Activated CD4-positive, alpha-beta T cell treated with anti-CD3 and anti-CD28 coated beads, Interleukin-10, Interleukin-2, amounts not matched to agents 100 ng/mL and 50 ng/mL, durations not matched to agents 16 hours and 8 hours (primary cell): ENCODE measurements around the gene PIM1.
"Not testable (repeated sequence)": the region's sequence is repeated elsewhere in the genome, so short reads cannot be mapped to it uniquely, and the experiment has no call there.

Experiments used
- DNase-seq: peaks from one replicate; pipeline ENCODE4 v3.0.0-alpha.2; 2020

The PIM1 gene

DNA sequence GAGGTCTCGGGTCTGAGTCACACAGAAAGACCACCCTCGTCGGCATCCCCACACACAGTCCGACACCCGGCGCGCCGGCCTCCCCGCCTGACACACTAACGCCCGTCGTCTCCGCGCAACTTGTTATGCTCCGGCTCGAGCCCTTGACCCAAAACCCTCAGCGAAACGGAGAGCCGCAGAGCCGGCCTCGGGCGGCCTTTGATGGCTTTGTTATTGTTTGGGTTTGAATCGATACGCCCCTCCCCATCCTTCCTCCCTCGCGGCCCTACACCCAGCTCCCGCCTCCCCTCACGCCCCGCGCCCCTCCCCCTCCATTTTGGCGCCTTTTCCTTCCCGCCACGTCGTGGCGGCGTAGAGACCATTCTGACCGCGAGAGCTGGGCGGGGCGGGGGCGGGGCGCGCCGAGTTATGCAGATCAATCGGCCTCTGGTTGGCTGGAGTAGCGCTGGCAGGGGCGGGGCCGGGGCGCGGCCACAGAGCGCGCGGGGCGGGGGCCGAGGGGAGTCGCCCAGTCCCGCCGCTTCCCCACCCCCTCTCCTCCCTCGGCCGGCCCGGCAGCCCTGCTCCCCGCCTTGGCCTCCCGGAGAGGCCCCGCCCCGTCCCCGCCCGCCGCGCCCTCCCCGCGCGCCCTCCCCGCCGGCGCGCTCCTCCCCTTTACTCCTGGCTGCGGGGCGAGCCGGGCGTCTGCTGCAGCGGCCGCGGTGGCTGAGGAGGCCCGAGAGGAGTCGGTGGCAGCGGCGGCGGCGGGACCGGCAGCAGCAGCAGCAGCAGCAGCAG, at the start of gene PIM1:
PIM1 (plus strand) TSS at position 657 of the 777 bp plus-strand sequence. CDS start 424 bp downstream, outside the sequence.
- peak; percentile 100 for DNase-seq

DNA sequence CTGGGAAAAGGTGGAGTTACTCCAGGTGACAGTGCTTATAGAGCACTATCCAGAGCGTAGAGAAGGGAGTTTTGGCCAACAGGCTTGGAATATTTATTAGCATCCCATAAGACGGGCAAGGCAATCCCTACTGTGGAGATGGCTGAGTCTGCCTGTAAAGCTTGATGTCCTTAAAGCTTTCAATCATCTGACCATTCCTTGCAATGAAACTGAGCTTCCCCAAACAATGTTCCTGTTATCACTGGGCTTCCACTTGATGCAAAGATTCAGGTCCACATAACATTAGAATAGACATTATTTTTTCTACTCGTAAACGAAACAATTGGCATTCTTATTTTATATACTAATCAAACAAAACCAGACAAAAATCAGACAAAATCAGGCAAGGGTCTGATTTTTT, 48.4 kb upstream of the PIM1 start:
- DNase-seq = no peak

DNA sequence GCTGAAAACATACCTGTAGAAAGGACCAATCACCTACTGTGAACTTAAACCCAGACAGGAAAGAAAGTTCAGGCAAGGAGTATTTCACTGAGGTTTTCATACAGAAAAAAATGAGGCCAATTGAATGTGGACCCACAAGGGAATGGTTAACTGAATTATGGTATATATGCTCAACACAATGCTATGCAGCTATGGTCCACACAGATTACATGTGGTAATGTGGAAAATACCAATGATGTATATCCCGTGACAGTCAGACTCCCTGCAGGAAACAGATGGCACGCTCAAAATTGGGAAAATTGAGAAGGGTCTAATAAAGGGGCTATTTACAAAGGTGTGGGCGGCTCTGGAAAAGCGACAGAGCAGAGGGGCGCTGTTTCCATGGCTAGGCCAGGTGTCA, 47.1 kb upstream of the PIM1 start:
- DNase-seq = no peak

DNA sequence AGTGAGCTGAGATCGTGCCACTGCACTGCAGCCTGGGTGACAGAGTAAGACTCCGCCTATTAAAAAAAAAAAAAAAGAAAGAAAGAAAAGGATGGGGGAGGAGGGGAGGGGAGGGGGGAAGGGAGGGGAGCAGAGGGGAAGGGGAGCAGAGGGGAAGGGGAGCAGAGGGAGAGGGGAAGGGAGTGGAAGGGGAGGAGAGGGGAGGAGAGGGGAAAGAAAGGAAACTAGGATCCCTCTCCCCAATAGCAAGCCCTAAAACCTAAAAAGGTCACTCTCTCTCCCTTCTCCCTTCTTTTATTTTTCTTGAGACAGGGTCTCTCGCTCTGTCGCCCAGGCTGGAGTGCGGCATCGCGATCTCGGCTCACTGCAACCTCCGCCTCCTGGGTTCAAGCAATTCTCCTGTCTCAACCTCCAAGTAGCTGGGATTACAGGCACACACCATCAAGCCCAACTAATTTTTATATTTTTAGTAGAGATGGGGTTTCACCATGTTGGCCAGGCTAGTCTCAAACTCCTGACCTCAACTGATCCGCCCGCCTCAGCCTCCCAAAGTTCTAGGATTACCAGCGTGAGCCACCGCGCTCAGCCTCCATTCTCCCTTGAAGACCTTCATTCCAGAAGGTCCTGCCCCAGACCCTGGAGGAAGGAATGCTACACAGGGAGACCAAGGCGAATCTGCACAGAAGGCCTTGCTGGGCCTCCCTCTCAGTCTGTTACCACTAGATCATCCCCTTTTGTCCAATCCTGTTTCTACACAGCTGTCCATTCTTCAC, 45.8 kb upstream of the PIM1 start:
- DNase-seq = no peak

GRCh38 chr6:37125774-37126492, 44.0 kb upstream of the PIM1 start:
- DNase-seq = no peak

DNA sequence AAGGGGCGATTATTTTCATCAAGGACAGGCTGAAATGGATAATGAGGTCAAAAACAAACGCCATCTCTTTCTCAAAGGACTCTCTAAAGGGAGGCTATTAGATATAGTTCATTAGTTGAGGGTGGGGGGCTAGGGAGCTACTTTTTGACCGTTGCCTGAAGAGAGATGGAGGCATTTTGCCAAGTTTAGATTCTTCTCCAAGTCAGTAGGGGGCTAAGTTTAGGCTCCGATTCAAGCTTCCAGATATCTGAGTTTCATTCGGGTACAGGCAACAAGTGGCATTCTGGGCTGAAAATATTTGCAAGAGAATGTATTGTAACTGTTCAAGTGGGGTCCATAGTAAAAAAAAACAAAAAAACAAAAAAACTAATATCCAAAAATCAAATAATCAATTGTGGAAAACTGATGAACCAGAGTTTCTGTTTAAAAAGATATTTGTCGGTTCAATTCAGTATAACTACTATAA, 43.4 kb upstream of the PIM1 start:
- no peak for DNase-seq

GRCh38 chr6:37126961-37127616, 42.9 kb upstream of the PIM1 start:
- no peak for DNase-seq

- DNase-seq = no peak
These were observed 41.7 kb upstream of the PIM1 start for GRCh38 chr6:37127961-37128862.

DNA sequence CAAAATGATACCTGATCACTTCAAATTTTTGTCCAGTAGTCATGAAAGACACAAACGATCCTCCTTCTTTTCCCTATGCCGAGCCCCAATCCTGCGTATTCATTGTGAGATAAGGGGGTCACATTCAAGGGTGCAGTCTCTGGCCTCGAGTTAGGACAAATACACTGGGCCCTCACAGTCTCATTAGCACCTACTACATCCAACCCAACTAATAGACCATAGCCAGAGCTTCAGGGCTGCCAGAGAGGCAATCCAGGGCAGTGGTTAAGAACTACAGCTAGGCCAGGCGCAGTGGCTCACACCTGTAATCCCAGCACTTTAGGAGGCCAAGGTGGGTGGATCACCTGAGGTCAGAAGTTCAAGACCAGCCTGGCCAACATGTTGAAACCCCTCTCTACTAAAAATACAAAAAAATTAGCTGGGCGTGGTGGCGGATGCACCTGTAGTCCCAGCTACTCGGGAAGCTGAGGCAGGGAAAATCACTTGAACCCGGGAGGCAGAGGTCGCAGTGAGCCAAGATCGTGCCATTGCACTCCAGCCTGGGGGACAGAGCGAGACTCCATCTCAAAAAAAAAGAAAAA, 41.0 kb upstream of the PIM1 start:
- not testable (repeated sequence) for DNase-seq

DNA sequence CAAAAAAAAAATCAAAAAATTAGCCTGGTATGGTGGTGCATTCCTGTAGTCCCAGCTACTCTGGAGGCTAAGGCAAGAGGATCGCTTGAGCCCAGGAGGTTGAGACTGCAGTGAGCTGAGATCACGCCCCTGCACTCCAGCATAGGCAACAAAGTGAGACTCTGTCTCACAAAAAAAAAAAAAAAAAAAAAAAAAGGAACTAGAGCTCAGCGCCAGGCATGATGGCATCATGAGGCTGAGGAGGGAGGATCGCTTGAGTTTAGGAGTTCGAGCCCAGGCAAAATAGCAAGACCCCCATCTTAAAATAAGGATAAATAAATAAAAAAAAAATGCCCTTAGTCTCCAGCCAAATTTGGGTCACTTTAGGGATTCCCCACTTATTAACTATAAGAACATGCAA, 40.4 kb upstream of the PIM1 start:
- no peak for DNase-seq

DNA sequence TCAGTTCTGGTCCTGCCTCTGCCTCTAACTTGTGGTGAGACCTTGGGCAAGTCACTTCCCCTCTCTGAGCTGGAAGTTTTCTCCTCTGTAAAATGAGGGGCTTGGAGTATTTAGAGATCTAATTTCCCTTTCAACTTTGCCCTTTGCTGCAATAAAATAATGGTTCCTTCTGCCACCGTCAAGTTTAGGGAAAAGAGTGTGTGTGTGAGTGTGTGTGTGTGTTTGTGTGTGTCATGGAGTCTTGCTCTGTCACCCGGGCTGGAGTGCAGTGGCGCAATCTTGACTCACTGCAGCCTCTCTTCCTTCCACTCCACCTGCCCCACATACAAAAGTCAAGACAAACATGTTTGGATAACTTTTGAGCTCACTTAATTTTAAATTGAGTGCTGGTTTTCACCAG, 39.2 kb upstream of the PIM1 start:
- DNase-seq = peak; percentile 17

GRCh38 chr6:37131104-37131959, 38.6 kb upstream of the PIM1 start:
- DNase-seq = no peak

- DNase-seq = no peak
These were observed 38.0 kb upstream of the PIM1 start for GRCh38 chr6:37131960-37132253.

DNA sequence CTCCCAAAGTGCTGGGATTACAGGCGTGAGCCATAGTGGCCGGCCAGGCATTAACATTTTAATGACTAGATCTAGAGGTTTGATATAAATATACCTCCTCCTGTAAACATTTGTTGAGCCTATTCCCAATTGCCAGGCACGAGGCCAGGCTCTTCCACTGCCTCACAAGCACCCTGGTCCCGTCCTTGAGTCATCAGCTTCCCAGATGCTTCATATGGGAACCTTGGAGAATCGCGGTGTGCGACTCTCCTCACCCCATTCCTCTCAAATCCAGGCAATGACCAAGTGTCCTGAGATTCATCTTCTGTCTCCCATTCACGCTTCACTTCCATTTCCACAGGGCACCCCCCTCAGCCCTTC, 35.9 kb upstream of the PIM1 start:
- DNase-seq = no peak

DNA sequence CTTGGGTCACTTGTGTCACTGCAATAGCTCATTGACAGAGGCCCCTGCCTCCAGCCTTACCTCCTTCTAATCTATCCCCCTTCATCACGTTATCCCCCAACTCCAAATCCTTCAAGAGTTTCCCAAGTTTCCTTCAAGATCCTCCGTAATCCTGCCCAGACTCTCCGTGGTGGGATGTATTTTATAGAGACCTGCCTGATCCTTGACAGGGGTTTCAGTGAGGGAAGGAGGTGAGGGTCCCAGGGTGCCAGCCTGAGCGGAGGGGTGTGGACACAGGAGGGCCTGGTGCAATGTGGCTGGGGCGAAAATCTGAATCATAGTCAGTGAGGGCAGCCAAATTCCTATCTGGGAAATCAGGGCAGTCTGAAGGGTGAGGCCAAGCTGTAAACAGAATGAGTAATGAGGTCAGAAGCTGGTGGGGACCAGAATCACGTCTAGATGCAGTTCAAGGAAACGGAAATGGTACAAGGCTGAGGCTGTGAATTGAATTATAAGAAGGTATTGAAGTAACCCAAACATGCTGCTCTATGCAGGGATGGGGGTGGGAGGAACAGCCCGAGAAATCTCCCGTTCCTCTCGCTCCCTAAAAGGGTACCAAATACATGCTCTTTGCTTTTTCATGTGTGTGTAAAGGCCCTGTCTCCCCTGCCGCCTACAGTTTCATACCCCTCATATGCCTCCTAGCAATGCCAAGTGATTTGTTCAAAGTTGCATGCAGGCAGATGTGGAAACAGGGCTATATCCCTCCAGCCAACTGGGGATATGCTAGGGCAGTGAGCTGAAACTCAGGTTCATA, 35.4 kb upstream of the PIM1 start:
- peak; percentile 64 for DNase-seq

- DNase-seq = no peak
These were observed 33.9 kb upstream of the PIM1 start for GRCh38 chr6:37135835-37136694.

- DNase-seq = no peak
These were observed 33.1 kb upstream of the PIM1 start for GRCh38 chr6:37136821-37137200.

DNA sequence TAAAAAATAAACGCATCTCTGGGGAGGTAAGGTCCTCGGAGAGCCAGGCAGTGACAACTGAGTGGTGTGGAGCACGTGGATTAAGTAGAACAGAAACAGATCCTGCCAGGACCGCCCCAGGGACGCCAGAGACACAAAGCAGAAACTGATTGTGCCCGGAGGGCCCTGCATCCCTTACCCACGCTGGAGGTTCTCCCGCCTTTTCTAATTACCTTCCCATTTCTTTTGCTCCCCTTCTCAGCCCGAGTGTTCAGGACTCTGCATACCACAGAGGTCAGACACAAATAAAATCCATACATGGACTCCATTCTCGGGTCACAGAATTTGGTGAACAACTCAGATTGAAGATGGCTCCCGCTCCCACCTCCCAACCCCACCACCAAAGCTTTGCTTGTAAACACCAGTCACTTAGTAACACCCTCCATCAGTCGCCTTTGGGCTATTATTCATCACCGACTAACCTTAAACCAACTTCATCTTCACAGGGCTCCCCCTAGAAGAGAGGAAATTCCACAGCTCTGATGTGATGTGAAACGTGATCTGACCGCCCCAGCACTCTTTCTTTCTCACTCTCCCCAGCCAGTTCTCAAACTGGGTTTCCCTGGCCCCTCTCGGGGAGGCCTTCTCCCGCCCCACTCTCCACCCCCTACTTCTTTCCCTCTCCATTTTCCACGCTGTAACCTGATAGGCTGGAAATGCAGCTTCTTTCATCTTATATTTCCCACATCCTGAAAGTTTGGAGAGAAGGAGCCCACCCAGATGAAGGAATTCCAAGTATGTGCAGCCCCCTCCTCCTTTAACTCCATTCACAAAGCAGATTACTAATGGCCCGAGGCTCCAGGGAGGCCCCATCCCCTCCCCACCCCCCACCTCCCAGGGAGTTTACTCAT, 32.5 kb upstream of the PIM1 start:
- DNase-seq = peak; percentile 86
